Activated CD4-positive, alpha-beta T cell treated with anti-CD3 and anti-CD28 coated beads, Interleukin-2, amount 50 U/mL, for 24 hours (primary cell): ENCODE data around the gene SHFL.

Experiments used
- DNase-seq, 2 donors: peaks; one replicate each; pipeline ENCODE4 v3.0.0-alpha.2; 2020; ENCODE audit warnings: low read depth in 1 of 2, low spot score in 1 of 2

The SHFL gene

DNA sequence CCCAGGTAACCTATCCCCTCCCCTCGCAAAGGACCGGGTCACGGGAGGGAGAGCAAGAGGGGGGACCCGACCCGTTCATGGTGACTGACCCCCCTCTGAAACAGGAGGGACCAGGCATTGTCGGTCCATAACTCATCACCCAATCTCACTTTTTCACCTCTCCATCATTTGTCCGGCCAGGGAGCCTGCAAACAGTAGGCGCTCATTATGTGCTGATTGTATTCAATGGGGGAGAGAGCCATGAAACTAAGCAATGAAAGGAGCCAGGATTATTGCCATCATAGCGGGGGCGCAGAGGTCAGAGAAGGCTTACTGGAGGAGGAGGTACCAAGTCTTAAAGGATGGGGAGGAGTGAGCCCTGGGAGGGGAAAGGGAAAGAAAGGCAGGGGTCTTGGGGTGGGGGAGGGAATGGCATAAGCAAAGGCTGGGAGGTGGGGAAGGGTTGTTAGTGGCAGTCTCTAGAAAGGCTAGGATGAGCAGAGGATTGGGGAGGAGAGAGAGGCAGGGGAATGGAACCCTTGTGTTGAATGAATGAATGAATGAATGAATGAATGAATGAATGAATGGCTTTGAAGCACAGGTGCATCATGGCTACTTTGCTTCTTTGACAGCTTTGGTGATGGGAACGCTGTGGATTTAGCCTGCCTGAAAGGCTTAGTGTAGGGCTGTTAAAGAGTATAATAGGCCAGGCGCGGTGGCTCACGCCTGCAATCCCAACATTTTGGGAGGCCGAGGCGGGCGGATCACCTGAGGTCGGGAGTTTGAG lies 1.4 kb downstream of the SHFL start:
- no peak for DNase-seq

DNA sequence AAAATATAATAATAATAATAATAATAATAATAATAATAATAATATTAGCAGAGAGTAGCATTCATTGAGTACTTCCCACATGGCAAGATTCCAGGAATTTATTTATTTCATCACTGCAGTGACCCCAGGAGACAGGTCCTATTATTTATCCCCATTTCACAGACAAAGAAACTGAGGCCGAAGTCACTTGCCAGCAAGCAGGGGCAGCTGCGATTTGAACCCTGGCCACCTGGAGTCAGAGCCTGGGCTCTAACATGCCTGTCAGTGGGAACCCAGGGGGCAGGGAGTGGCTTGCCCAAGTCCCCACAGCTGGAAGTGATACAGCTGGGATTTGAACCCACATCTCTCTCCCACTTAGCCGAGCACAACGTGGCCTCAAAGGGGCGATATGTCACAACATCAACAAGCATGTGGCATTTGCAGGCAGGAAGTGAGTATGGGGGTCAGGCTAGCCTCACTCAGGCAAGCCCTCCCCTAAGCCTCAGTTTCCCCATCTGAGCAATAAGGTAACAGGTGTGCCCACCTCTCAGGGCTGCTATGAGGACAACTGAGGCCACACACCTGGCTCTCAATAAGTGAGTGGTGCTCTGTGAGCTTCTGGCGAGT lies 2.9 kb downstream of the SHFL start:
- no peak for DNase-seq

DNA sequence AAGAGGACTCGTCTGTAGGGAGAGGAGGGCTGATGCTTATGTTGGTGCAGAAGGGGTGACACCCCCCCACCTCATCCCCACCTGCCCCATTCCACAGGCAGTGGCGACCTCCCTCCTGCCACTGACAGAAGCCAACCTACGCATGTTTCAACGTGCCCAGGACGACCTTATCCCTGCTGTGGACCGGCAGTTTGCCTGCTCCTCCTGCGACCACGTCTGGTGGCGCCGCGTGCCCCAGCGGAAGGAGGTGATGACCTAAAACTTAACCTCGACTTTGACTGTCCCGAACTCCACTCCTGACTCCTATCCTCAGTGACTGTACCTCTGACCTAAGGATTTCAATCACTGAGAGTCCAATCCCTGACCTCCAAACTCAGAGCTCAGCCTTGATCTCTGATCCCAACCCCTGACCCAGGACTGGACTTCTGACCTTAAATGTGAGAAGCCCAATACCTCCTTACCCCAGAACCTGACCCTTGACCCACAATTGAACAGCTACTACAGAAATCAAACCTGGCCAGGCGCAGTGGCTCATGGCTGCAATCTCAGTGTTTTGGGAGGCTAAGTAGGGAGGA lies 3.8 kb downstream of the SHFL start:
- DNase-seq, result no peak

DNA sequence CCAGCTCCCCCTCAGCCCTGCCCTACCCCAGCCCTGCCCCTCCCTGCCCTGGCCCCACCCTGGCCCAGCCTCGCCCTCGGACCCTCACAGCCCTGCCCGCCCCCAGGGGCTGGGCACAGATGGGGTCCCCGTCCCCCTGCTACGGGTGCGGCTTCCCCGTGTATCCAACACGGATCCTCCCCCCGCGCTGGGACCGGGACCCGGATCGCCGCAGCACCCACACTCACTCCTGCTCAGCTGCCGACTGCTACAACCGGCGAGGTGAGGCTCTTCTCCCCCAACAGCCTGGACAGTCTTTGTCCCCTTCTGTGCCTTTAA lies 5.2 kb downstream of the SHFL start:
- no peak for DNase-seq

DNA sequence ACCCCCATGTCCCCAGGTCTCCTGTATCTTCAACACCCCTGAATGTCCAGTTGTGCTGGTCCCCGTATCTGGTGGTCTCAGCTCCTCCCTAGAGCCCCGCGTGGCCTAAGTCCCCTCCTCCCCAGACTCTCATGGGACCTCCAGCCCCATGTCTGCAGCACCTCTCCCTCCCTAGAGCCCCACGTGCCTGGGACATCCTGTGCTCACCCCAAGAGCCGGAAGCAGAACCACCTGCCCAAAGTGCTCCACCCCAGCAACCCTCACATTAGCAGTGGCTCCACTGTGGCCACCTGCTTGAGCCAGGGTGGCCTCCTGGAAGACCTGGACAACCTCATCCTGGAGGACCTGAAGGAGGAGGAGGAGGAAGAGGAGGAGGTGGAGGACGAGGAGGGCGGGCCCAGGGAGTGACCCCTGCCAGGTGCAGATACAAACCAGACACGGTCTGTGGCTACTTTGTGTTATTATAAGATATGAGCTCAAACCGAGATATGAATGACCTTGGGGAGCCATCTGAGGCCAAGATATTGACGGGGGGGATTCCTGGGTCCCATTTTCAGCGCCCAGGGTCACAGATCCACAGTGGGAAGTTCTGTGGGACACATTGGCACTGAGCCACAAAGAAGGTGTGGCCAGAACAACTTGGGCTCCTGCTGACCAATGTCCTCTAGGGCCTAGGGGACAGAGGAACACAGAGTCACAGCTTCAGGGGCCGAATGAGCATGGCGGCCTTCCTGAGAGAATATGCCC lies 6.0 kb downstream of the SHFL start:
- no peak for DNase-seq

DNA sequence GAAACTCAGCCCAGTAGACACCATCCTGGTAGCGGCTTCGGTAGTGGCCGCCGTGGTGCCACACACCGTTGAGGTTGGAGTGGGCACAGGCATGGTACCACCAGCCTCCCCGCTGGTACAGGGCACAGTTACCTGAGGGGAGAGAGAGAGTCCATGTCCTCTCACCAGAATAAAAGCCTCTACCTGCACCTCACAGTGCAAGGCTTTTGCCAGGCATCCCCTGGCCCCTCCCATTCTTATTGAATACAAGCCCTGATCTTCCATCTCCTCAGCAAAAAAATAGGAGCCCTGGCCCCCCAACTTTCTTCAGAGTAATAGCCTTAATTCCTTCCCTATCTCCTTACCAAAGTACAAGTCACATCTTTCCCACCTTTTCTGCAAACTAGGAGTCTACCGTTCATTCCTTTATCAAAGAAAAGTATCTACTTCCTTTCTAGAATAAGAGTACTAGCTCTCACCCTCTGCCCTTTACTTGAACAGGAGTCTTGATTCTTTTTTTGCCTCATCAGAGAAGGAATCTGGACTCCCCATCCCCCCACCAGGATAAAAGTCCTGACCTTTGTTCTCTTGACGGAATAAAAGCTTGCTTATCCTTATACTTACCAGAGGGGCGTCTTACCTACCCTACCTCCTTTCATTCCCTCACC lies 6.7 kb downstream of the SHFL start:
- no peak for DNase-seq

DNA sequence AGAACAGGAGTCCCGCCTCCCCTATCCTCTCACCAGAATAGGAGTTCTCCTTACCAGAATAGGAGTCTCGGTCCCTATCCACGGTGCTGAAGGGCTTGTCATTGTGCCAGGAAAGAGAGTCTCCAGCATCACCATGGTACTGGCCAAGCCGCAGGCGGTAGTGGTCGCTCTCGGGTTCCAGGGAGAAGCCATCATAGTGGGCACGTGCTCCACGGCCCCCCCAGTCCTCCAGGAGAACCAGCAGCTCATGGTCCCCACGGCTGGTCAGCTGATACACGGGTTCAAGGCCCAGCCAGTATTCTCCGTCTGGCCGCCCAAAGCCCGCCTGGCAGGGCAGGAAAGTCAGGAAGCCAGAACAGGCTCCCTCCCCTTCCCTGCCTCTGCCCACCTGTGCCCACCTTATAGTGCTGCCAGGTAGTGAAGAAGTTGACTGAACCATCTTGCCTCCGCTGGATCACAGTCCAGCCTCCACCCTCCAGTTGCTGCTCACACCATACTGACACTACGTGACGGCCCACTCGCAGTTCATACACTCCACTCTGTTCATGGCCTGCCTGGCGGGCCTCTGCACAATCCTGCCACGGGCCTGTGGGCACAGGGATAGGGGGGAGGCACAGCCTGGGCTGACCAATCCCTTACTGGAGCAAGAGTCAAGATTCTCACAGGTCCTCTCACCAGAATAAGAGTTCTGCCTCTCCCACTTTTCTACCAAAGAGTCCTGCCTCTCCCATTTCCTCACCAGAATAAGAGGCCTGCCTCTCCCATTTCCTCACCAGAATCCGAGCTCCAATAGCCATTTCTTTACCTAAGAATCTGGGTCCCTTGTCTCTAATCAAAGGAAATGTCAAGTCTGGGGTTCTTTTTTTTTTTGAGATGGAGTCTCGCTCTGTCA lies 7.4 kb downstream of the SHFL start:
- no peak for DNase-seq

DNA sequence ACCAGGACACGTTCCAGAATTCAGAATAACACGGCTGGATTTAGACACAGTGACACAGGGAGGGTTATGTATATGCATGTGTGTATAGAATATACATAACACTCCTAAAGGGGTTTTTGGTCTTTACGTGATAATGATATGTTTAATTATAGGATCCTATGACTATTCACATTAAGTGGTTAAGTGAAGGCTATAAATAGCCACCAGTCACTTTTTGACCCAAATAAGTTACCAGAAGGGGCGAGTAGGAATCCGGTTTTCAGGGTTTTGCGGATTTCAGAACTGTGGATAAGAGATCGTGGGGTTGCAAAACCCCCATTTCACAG lies 9.5 kb downstream of the SHFL start:
- DNase-seq, result no peak

DNA sequence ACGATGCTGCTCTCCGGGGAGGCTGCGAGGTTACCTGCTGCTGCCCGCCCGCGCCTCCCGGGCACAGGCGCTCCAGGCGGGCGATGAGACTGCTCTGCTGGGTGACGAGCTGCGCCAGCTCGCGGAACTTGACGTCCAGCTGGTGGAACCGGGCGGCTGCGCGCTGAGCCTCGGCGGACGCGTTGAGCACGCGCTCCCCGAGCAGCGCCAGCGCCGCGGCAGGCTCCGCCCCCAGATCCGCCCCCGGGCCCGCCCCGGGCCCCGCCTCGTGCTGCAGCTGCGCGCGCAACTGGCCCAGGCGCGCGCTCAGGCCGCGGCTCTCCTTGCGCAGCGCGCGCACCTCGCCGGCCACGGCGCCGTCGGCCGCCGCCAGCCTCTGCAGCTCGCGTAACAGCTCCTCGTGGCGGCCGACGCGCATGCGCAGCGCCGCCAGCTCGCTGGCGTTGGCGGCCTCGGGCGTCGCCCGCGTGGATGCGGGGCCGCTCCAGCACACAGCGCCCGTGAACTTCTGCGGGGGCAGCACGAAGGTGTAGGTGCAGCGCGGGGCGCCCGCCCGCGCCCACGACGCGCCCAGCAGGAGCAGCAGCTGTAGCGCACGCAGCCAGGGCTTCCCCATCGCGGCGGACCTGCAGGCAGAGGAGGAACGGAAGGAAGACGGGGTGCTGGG lies 10.0 kb downstream of the SHFL start:
- peak; percentile 72 to 80 for DNase-seq

DNA sequence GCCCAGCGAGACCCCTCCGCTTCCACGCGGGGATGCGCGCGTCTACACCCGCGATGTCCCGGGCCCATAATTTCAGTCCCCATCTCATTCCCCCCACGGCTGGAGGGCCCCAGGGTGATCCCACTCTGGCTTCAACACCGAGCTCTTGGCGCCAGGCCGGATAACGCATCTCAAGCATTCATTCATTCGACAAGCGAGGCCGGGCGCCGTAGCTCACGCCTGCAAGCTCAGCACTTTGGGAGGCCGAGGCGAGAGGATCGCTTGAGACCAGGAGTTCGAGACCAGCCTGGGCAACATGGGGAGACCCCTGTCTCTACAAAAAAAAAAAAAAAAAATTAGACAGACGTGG lies 10.5 kb downstream of the SHFL start:
- DNase-seq, result no peak

DNA sequence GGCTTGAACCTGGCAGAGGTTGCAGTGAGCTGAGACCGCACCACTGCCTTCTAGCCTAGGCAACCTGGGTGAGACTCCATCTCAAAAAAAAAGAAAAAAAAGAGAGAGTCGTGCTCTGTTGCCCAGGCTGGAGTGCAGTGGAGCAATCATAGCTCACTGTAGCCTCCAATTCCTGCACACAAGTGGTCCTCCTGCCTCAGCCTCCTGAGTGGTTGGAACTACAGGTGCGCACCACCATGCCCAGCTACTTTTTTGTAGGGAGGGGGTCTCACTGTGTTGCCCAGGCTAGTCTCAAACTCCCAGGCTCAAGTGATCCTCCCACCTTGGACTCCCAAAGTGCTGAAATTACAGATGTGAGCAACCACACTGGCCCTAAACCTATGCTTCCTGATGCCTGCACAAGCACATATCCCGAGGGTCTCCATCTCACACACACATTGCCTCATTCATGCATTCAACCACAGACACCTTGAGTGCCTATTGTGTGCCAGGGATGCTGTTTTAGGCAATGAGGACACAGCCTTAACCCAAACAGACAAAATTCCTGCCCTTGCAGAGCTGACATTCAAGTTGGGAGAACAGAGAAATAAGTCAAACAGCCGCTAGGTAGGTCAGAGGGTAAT lies 14.2 kb downstream of the SHFL start:
- no peak for DNase-seq

DNA sequence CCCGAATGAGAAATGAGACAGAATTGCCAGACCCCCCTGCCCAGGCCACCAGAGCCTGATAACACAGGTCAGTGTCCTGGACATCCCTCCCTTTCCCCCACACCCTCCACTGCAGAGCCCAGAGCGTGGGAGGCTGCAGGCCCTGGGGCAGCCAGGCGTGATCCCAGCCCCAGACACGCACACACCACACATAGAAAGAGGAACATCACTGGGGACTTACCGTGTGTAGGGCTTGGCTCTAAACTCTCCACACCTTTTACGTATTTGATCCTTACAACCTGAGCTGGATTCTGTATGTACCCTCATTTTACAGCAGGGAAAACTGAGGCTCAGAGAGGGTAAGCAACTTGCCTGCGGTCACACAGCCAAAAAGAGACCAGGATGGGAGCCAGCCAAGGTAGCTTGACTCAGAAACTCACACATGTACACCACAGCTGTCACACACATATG lies 16.7 kb downstream of the SHFL start:
- no peak for DNase-seq

DNA sequence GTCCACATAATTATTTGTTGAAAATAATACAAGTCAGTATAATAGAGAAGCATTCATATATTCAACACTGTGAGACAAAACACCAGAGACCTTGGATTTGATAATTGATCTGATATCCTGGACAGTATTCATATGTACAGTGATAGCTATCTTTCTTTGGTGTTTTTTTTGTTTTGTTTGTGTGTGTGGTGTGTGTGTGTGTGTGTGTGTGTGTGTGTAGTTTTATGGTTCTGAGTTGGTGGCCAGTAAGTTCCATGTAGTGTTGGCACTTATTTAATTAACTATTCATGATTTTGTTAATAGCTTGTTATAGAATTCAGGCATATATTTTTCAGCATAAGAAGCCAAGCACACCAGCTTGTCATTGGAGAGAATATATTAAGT lies 18.0 kb downstream of the SHFL start:
- no peak for DNase-seq

DNA sequence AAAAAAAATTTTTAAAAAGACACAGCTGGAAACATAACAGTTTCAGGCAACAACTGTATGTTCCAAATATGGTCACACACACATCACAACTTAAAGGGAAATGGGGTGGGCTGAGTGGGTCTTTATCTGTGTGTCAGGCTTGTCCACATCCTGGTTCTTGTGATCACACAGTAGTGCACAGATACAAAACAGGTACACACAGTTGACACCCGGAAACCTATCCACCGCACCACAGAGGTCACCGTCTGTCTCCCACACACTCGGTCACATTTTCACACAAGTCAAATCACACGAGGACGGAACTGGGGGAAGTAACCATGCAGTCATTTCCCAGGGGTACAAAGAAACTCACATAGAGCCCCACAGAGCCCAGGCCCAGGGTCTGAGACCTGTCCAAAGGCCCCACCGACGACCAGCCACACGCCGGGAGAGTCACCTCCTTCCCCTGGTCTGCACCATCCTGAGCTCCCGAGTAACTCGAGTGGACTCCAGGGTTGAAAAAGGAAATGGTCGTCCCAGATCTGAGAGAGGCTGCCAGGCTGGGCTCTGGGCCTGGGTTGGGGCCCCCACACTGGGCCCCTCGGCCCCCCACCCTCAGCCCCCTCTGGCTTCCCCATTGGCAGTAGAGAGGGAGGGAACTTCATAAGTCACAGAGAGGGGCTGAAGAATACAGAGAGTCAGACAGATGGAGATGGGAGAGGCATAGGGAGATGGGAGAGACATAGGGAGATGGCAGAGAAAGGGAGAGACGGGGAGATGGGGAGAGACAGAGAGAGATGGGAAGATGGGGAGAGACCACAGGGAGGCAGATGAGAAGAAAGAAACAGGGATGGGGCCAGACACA lies 18.8 kb downstream of the SHFL start:
- peak; percentile 51 to 79 for DNase-seq

DNA sequence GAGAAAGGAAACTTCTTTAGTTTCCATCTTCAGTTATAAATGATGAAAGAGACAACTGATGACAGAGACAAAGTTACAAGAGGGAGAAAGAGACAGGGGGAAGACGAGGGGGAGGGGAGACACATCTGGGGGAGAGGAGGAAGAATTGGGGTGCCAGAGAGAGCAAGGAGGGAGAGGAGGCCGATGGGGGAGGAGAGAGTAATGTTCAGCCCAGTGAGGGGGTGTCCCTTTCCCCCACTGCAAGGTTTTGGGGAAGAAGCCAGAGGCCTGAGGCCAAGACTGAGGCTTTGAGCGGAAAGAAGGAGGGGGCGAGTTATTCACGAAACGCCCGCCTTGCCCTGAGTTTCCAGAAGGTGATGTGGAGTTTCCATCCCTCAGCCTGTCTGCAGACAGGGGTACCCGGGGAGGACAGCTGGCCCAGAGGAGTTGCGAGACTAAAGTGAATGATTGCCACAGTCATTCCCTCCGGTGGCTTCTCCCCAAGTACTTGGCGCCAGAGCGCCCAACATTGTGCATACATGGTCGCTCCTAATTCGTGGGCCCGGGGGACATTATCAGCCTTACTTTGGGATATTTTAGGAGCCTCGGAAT lies 19.5 kb downstream of the SHFL start:
- DNase-seq, result peak in 1 of 2 donors; percentile 86

DNA sequence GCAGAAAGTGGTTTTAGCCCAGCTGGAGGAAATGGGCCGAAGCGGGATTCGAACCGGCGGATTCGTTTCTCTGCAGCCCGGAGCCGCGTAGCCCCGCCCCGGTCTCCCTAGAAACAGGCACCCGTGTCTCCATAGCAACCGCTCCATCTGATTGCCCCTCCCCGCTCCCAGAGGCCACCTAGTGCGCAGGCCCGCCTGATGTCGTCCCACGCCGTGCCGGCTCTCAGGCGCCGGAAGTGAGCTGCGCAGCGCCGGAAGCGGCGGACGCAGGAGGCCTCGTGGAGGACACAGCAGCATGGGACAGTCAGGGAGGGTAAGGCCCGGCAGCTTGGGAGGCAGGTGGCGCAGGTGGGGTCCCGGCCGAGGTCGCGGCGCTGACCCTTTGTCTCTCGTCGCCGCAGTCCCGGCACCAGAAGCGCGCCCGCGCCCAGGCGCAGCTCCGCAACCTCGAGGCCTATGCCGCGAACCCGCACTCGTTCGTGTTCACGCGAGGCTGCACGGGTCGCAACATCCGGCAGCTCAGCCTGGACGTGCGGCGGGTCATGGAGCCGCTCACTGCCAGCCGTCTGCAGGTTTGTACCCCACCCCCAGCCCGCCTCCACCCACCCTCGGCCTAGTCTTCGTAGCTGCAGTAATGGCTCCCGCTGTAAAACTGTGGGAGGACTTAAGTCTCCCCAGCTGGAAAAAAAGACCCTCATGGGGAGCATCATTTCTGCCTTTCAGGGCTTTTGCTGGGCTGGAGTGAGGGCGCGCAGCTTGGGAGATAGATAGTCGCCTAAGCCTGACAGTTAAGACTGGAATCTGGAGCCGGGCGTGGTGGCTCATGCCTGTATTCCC lies 20.2 kb downstream of the SHFL start, which contains the start of gene PPAN:
Gene PPAN (plus strand): TSS at position 263 of the 837 bp plus-strand sequence. CDS start 33 bp downstream, at position 296.
- DNase-seq, result peak; percentile 90 to 99

DNA sequence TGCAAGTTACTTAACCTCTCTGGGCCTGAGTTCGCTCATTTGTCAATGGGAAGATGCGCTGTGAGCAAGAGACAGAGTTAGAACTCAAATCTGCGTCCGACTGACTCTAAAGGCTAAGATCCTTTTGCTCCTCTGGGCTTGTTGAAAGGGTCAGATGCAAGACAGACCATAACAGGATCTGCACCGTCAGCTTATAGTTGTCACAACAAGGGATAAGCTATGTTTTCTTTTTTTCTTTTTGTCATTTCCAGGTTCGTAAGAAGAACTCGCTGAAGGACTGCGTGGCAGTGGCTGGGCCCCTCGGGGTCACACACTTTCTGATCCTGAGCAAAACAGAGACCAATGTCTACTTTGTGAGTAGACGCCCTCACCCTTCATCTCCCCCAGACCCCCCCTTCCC lies 21.1 kb downstream of the SHFL start:
- DNase-seq, result no peak
